Renal pelvis (tissue), 4 donors: ENCODE measurements around the gene DUS2. TPM values are rescaled to one million over a fixed set of nuclear protein-coding genes. Genes with fewer than 3 reads are reported as not detected.
"Not testable (repeated sequence)": the region's sequence is repeated elsewhere in the genome, so short reads cannot be mapped to it uniquely, and the experiment has no call there.

Experiments used
- DNase-seq: peaks from one replicate; pipeline ENCODE4 v3.0.0-alpha.2; 2013
- polyA plus RNA-seq, 3 donors: library from polyadenylated mRNA; unstranded; fragments of 120-200 nt; gene quantifications; one replicate each; pipeline ENCODE4 v1.2.1, GENCODE V29; 2013; ENCODE audit not compliant: insufficient read length in 3 of 3

The DUS2 gene
- polyA plus RNA-seq, 3 donors, result 12.3 to 20.4 (median 15.9) TPM

- no peak for DNase-seq
Measured at GRCh38 chr16:68117884-68118283, 94.8 kb downstream of the DUS2 start.

- not testable (repeated sequence) for DNase-seq
Measured at GRCh38 chr16:68118954-68119353, 95.9 kb downstream of the DUS2 start.

- DNase-seq, result not testable (repeated sequence)
Measured at GRCh38 chr16:68120496-68120895, 97.4 kb downstream of the DUS2 start.

- DNase-seq, result no peak
Measured at GRCh38 chr16:68126395-68126794, 103.3 kb downstream of the DUS2 start.

GRCh38 chr16:68128577-68129305 is 105.7 kb downstream of the DUS2 start:
- peak; percentile 28 for DNase-seq

Other genes with a start within 250 kb of the DUS2 start
- 10 to 100 TPM; 24.4 to 31.6 (median 30.9) TPM for gene RANBP10, start 216.7 kb upstream of the DUS2 start, polyA plus RNA-seq
- 1 to 10 TPM; 6.9 to 9.9 (median 8.9) TPM for gene TSNAXIP1, start 216.4 kb upstream of the DUS2 start, polyA plus RNA-seq
- gene THAP11, start 181.0 kb upstream of the DUS2 start, polyA plus RNA-seq, result 10 to 100 TPM; 30.9 to 39.5 (median 33.4) TPM
- 100 to 1,000 TPM; 122 to 133 (median 127) TPM for gene NUTF2, start 176.4 kb upstream of the DUS2 start, polyA plus RNA-seq
- gene CENPT, start 175.6 kb upstream of the DUS2 start, polyA plus RNA-seq, result 10 to 100 TPM; 52.1 to 59.4 (median 57.7) TPM
- 10 to 100 TPM; 91.3 to 99.6 (median 95.2) TPM for gene EDC4, start 150.2 kb upstream of the DUS2 start, polyA plus RNA-seq
- gene NRN1L, start 138.4 kb upstream of the DUS2 start, polyA plus RNA-seq, result 1 to 10 TPM in 1 of 3 donors, under 1 TPM in 2; 0.51 to 1.8 (median 0.98) TPM
- 10 to 100 TPM; 38.0 to 42.6 (median 41.5) TPM for gene PSKH1, start 130.0 kb upstream of the DUS2 start, polyA plus RNA-seq
- gene CTRL, start 91.4 kb upstream of the DUS2 start, polyA plus RNA-seq, result 10 to 100 TPM in 1 of 3 donors, 1 to 10 TPM in 2; 8.4 to 10.3 (median 9.2) TPM
- 10 to 100 TPM; 28.2 to 30.8 (median 30.1) TPM for gene PSMB10, start 86.4 kb upstream of the DUS2 start, polyA plus RNA-seq
- 10 to 100 TPM; 18.0 to 27.4 (median 26.8) TPM for gene LCAT, start 79.2 kb upstream of the DUS2 start, polyA plus RNA-seq
- 10 to 100 TPM; 30.1 to 40.9 (median 40.9) TPM for gene SLC12A4, start 54.6 kb upstream of the DUS2 start, polyA plus RNA-seq
- under 1 TPM in 1 of 3 donors, not detected in 2; 0.17 TPM for gene DPEP3, start 42.8 kb upstream of the DUS2 start, polyA plus RNA-seq
- 1 to 10 TPM in 2 of 3 donors, under 1 TPM in 1; 0.75 to 1.6 (median 1.1) TPM for gene DPEP2, start 23.8 kb upstream of the DUS2 start, polyA plus RNA-seq
- gene DPEP2NB, start 7.4 kb upstream of the DUS2 start, polyA plus RNA-seq, result not detected
- gene DDX28, start 52 bp upstream of the DUS2 start, polyA plus RNA-seq, result 10 to 100 TPM; 10.6 to 12.5 (median 11.3) TPM
- gene NFATC3, start 62.1 kb downstream of the DUS2 start, polyA plus RNA-seq, result 10 to 100 TPM; 30.9 to 35.0 (median 33.5) TPM
- 10 to 100 TPM; 29.1 to 45.3 (median 38.1) TPM for gene ESRP2, start 212.8 kb downstream of the DUS2 start, polyA plus RNA-seq
- 10 to 100 TPM; 23.1 to 26.6 (median 23.2) TPM for gene PLA2G15, start 222.1 kb downstream of the DUS2 start, polyA plus RNA-seq
- 10 to 100 TPM; 12.2 to 16.8 (median 15.2) TPM for gene SLC7A6, start 241.2 kb downstream of the DUS2 start, polyA plus RNA-seq